Amniotic stem cell (primary cell): ENCODE measurements around the gene DRGX.

Source experiments
- DNase-seq: peaks from one replicate; lab custom pipeline; 2025; lab: John Stamatoyannopoulos, UW

DRGX gene

DNA sequence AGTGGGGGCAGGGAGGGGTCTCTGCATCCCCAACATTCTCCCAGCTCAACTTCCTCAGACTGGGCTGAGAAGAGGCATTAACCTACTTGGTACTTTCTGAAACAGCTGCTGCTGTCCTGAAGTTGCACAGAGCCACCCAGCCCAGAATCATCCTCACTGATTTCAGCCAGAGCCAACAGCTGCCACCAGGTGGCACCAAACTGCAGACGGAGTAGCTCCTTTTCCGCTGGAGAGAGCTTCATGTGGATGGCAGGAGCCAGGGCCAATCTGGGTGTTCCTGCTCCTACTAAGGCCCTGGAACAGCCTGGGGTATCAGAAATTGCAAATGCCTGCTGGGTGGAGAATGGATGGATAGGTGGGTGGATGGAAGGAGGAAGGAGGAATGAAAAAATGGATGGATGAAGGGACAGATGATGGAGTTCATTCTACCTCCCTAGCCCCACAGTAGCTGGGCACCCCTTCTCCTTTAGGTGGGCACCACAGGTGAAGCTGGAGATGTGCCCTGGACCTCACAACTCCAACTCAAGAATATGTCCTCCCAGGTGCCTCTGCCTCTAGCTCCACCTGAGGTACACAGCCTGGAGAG, 11.8 kb upstream of the DRGX start:
- DNase-seq, result peak; percentile 77

DNA sequence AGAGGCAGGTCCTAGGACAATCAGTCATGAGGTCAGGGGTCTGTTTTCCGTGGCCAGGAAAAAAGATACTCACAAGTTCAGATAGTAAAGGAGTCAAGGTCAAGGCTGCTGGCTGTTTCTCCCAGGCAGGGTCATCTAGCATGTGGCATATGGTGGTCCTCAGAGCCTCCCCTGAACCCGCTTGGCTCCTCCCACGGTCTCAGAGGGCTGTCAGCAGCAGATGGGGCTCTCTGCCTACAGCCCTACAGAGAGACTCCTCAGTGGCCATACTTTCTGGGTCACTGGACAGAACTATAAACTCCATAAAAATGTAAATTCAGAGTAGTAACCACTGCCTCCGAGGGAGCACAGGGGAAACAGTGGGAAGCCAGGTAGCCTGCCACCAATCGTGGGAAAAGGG, 11.3 kb upstream of the DRGX start:
- no peak for DNase-seq

DNA sequence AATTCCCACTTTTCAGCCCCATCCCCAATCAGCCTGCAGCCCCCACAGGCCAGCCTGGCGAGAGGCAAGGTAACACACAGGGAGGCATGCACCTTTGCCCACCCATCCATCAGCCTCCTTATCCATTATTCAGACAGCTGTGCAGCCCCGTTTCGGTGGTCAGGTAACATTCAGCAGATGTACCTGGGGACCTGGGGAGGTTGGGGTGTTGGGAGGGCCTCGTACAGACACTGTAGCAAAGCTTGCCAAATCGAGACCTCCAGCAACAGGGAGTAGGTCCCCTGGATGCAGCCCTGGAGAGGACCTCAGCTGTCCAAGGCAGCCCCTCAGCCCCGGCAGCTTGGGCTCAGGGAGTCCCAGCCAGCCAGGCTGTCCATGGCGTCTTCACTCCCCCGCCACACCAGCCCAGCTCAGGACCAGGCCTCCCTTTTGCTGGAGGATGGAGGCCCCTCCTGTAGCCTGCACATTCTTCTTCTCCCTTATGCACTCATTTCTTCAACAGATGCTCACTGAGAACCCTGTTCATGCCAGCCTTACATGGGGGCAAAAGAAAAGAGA, 8.5 kb upstream of the DRGX start:
- no peak for DNase-seq

DNA sequence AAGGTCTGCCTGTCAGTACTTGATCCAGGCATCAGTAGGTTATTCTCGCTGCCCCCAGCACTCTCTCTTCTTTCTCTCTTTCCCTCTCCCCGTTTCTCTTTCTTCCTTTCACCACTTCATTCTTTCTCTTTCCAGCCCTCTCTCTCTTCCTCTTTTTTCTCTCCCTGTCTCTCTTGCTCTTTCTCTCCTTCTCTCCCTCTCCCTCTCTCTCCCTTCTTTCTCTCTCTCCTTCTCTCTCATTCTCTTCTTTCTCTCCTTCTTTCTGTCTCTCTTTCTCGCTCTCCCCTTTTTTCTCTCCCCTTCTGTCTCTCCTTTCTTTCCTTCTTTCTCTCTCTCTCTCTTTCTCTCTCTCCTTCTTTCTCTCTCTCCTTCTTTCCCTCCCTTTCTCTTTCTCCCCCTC, 7.5 kb upstream of the DRGX start:
- no peak for DNase-seq

DNA sequence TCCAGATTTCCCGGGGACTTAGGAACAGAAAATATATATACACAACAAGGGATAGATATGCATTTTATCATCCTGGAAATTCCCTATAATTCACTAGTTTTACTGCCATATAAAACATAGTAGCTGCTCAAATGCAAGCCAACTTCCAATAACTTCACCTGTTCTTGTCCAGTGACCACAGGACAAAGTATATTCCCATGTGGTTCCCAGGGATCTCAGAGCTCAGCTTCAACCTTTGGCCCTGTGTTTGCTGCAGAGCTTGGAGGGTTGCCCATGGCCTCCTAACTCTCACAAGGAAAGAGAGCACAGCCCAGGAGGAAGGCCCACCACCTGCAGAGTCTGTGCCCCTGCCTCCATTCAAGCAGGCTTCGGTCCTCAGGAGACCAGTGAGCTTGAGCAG, 4.5 kb upstream of the DRGX start:
- no peak for DNase-seq

DNA sequence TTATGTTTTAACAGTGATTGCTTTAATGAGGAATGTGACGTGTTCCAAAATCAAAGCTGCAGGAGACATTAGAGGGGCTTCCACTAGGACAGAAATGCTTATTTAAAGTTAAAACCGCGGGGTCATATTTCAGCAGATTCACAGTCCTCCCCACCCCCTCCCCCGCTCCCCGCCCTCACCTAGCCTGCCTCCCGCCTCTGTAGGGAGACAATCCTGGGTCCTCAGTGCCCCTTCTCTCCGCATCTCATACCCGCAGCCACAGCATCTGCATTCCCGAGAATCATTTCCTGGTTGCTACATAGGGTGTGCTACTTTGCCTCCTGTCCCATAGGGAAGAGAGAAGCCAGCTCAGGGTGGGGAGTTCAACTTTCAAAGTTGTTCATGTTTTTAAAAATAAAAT, 3.1 kb upstream of the DRGX start:
- DNase-seq, result no peak

DNA sequence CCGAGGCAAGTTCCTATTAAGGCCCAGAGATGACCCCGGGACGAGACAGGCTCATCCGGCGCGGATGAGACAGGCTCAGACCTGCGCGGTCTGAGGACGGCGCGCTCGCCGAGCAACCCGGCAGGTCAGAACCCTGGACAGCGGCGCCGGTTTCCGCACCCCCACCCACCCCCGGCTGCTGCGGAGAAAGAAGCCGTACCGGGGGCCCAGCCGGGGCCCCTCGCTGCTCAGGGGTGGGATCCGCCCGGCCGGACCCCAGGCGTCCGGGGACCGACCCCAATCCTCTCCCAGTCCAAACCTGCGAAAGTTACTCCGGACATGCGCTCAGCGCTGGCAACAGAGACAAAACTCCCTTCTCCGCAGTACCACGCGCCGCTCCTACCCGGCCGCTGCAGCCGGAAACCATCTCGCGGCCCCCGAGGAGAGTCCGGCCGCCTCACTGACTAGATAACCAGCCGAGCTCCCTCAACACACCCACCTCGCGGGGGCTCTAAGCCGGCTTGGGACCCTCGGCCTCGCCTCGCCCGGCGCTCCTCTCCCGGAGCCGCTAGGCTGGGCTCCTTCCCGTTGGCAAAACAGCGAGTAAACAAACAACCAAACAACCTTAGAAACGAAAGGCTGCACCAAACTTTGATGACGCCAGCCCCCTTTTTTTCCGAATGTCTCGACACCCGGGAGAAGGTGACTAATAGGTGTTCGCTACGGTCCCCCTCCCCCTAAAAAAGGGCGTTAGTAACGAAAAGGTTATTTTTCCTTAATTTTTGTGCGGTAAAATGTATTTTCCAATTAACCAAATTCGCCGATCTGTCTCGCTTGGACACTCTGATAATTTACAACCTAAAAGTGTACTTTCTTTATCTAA, 2.3 kb upstream of the DRGX start:
- DNase-seq, result no peak

DNA sequence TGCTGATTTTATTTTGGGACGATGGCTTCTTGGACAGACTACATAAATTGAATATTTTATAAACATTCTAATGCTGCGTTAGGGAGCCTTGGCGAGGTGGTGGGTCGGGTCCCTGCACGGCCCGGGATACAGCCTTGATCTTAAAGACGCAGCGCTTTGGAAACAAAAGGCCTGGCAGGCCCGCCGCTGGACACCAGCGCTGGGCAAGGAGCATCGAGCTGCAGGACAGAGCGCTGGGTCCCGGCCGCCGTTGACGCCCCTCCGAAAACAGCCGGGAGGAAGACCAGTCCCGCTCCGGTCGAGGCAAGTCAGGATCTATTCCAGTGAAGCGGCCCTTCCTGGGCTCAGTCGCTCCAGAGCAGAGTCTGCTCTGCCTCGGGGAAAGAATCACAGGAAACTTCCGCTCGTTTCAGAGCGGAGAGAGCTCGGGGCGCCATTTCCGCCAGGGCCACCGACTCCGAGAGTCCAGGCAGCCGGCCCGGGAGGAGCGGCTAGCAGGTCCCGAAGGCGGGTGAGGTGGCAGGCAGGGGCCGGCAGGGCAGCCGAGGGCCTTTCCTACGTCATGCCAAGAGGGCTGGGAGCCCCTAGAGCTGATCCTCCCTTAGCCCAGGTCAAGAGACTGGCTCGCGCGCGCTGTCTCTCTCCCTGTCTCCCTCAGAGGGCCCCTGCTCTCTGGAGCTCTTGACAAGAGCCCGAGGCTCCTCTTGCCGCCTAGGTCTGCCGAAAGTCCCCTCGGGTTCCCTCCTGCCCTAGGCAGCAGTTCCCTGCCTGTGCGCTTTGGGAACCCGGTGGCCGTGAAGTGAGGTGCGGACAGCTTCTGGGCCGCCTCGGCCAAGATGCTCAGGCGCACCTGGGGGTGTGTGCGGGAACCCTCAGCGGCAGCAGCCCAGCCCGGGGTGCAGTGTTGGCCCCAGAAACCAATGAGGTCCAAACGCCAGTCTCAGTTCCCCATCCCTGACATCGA, 1.4 kb upstream of the DRGX start:
- DNase-seq, result no peak

DNA sequence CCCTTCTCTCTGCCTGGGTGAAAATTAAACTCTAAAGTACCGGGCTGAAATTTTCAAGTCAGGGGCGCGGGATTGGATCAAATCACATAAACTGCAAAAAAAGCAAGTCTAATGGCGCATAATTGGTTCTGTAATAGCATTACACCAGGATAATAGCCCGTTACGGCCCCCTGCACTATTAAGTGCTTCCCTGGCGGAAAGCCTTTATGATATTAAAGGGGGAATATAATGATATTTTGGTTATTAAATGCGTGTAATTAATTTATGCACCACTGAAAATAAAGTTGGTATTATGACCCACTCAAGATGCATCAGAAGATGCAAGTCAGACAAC, 744 bp upstream of the DRGX start:
- no peak for DNase-seq

DNA sequence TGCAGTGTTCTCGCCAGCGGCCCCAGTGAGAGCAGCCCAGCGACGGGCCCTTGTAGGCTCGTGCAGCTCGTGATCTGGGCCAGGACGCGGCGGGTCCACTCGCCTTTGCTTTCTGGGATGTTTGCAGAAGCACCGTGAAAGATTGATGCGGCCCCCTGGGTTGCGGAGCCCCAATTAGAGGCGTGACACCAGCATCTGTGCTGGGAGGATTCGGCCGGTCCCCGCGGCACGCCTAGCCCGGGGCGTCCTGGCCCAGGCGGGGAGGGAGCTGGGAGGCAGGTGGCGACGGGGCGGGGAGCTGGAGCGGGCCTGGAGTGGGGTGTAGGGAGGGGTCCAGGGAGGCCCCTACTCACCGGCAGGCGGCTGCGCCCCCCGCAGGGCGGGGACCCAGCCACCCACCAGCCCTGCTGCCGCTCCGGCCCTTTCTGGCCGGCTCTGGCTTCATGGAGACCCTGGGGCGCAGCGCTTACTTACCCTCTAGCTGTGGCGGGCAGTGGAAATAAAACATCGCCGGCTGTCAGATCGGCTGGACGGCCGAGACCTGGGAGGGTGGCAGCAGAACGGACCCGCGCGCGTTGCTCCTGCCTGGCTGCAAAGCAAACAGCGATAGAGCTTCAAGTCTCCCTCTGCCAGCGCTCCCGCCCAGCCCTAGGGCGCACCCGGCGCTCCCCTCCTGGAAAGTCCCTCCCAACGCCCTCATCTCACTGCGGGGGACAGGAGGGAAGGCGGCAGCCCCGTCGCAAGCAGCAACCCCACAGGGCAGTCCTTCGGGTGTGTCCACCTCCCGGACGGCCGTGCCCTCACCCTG, 752 bp downstream of the DRGX start:
- DNase-seq, result no peak

DNA sequence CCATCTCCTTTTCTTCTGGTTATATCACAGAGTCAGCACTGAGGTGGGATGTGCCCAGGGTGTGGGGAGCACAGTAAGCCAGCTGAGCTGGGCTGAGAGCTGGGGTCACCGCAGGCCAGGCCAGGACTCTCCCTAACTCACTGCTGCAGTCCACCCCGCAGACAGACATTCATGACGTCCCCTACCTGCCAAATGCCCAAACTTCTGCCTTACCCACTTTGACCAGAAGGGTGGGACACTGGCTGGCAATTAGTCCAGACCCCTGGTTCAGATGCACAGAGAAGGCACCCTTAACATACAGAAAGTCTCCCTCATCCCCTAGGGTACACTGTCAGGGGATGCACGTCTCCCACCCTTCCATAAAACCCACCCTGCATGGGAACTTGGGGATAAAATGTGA, 2.1 kb downstream of the DRGX start:
- DNase-seq, result no peak

DNA sequence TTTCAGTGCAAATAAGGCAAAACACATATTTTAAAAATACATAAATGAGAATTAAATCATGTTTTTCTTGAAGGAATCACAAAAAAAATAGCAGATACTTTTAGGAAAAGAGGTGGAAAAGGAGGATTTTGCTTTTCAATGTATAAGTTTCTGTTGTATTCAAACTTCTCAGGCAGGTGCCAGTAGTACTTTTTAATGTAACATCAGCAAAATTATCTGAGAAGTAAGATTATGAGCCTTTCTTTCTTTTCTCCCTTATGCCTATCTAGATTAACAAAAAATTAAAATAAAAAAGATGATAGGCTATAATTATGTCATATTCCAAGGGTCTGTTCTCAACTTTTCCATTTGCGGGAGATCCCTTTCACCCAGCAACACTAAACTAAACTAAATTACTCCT, 2.6 kb downstream of the DRGX start:
- no peak for DNase-seq

DNA sequence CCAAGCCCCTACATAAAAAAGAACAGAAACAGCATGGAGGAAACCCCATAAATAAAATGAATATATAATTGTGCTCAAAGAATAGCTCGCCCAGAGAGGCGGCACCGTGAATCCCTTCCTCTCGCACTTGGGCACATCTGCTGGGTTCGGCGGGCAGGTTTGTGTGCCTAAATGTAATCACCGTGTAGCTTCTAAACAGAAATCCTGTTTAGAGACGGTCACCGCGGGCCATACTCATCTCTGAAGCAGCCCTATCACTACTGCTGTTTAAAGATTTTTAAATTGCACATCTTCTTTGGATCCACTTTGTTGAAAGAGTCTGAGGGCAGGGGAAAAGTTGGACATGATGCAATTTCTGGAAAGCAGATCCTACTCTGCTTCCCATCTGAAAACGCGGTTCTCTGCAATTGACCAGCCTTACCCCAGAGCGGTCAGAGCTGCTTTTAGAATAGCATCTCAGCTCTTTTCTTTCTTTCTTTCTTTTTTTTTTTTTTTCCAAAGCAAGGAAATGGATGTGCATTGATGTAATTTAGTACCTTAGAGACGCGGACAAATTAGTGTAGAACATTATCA, 6.4 kb downstream of the DRGX start:
- no peak for DNase-seq

DNA sequence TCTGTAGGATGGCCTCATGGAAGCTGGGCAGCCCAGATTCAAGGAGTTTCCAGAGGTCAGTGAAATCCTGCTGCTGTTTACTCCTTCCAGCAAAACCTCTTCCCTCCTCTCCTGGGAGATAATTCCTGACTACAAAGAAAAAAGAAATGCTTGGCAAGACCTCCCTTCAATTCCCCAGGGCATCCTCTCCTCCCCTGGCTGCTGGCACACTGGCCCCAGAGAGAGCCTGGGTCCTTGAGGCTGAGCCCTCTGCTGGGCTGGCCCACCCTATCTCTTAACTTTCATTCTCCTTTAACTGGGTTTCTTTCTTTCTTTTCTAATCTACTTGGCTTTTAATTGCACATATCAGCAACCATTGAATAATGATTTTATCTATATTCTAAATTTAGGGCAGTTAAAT, 7.7 kb downstream of the DRGX start:
- no peak for DNase-seq

DNA sequence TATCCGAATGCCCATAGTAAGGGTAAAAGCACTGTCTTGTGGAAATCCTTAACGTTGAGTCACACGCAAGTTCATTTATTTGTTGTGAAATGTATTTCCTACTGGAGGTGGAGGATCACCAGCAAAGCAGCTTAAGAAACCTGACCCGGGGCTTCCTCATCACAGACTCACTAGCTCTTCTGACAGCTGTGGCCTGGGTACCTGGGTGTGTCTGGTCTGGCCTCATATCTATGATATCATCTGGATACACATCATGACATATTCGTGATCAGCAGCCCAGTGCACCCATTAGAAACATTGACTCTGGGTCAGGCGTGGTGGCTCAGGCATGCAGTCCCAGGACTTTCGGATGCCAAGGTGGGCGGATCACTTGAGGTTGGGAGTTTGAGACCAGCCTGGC, 8.8 kb downstream of the DRGX start:
- peak; percentile 41 for DNase-seq

DNA sequence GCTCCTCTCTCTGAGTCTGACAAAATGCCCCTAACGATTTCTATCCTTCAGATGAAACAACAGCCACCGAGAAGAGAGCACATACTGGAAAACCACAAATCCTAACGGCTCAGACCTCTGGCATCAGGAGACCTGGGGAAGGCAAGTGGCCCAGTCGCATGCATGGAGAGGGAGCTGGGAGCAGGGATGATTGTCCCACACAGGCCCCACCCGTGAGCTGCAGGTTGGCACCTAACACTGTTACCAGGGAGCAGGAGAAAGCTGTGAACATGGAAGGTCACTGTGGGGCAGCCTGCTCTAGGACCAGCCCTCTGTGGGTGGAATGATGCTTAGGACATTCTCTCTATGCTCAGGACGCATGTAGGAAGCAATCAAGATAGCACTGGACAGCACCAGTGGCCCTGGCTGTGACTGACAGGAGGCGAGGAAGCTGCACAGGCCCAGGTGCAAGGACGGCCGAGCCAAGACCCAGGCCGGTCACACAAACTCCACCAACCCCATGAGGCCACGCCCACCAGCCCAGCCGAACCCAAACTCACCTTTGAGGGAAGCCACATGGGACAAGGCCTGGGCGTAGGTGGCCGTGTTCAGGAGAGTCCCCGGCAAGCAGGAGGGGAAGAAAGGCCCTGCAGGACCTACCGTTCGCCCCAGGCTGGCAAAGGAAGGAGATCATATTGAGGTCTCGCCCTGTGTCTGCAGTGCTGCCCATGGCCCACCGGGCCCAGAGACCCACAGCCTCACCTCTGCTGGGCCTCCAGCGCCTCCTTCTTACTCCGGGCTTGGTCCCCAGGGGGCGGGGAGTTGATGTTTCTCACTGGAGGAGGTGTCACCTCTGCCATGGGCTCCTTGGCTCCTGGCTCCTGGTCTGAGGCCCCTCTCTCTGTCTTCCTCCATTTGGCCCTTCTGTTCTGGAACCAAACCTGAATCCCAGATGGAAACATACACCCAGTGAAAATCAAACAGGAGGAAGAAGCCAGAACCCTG, 9.7 kb downstream of the DRGX start:
- no peak for DNase-seq

DNA sequence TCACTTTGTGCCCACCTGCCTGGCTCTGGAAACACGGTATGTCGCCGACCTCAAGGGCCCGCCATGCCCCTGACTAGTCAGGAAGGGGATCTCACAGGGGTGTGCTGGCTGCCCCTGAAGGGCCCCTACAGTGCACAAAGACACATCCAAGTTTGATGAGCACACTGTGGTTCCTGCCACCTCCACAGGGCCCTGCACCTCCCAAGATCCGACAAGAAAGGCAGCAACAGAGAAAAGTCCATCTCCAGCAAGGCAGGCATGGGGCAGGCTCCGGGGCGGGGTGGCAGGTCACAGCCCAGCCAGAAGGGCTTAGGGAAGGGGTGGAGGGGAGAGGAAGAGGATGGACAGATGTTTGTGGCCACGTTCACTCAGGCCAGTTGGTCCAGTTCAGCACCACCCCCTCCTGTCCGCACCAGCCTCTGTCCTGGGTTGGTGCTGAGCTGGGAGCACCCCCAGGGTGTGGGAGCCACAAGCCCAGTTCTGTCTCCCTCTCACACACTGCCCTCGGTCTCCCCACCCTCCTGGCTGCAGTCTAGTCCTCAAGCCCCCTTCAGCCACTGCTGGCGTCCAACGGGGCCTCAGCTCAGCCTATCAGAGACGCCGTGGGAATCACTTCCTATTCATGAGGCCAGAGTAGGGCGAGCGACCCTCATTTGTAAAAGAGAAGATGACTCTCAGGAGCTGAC, 11.5 kb downstream of the DRGX start:
- no peak for DNase-seq

DNA sequence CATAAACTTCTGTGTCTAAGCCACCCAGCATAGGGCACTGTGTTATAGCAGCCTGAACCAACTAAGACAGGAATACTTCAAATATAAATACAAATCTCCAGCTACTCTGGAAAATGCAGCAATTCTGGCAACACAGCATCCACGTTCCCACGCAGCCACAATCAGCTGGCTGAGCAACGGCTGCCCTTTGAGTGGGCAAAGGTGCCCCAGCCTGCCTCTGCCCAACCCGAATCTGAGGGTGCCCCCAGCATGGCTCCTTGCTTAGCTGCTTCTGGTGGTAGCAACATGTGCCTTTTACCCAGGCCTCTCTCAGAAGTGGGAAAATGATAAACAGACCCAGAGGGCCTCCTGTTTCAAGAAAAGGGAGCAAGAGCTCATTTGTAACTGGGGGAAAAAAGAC, 12.0 kb downstream of the DRGX start:
- DNase-seq, result no peak

DNA sequence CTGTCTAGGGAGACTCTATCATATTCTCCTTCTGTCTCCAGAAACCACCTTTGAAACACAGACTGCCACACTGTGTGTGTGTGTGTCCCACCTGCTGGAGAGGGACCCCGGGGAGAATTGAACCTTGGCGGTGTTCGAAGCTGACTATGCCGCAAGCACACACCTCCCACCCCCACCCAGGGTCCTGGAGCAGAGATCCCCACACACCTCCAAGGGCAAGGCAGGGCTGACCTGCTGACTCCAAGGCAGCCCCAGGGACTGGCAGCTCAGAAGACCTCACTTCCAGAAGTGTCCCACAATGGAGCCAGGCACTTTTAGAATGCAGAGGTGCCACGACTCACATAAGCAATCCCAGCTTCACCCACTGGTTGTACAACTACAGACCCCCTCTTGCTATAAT, 13.1 kb downstream of the DRGX start:
- DNase-seq, result no peak

DNA sequence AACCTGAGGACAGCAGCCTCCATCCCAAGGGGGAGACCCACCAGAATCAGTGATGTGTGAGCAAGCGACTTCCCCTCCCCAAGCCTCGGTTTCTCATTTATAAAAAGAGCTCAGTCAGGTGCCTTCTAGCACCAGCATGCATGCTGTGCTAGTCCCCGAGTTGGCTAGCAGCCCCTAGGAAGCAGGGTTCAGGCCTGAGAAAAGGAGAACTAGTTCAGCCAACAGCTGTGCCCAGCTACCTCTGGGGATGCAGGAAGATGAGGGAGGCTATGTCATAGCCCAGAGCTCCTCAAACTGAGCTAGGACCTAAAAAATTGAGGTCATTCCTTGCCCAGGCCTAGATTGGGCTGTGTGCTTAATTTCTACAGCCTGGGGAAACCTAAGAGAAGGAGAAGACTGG, 13.7 kb downstream of the DRGX start:
- no peak for DNase-seq
